ENCODE data around the gene SDR39U1. TPM values are rescaled to one million over a fixed set of nuclear protein-coding genes. Genes with fewer than 3 reads are reported as not detected.

SDR39U1 gene
- total RNA-seq, 4 donors from 2014 or later: 21.7 to 51.4 (median 38.3) TPM

DNA sequence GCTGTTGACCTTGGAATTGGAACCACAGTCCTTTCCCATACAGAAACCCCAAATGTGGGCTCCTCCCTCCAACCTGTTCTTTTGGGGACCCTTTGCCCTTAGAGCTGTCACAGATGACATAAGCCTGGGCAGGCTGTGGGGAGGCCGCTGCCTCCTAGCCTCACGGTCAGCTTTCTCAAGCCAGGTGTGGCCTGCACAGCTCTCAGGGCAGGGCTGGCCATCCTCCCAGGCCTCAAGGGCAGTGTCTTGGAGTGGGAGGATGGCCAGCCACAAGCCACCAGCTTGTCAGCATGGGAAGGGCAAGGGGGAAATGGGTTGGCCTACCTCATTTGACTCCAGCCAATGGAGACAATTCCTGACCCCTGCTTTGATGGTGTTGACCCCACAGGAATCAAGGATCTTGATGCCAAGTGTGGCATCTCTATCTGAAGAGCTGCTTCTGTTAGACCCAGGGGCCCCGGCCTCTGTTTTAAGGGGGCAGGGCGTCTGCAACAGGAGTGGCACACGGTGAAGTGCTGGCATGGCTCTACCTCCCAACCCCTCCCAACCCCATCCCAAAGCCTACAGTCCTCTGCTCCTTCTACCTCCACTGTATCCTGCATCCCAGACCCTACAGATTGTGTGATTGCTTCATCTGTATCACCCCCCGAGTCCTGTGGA lies 24.6 kb downstream of the SDR39U1 start:
- no peak for DNase-seq
- intact Hi-C loops (cut with DNase I; ENCODE audit: low total_unique reads): no loop called here
- H3K9me3 ChIP-seq: no peaks in the 10 kb centered on the region
- H3K4me1 ChIP-seq: no peaks in the 10 kb centered on the region
- in situ Hi-C loops (cut with MboI; ENCODE audit: low sequenced_read_pairs in 4 of 4): no loop called here
- no peaks in the 10 kb centered on the region for H3K36me3 ChIP-seq
- H3K27ac ChIP-seq: no peak overlapping the region
- no peak overlapping the region for H3K4me3 ChIP-seq
- no peaks in the 10 kb centered on the region for H3K27me3 ChIP-seq
- TF ChIP-seq, protein P1, sequence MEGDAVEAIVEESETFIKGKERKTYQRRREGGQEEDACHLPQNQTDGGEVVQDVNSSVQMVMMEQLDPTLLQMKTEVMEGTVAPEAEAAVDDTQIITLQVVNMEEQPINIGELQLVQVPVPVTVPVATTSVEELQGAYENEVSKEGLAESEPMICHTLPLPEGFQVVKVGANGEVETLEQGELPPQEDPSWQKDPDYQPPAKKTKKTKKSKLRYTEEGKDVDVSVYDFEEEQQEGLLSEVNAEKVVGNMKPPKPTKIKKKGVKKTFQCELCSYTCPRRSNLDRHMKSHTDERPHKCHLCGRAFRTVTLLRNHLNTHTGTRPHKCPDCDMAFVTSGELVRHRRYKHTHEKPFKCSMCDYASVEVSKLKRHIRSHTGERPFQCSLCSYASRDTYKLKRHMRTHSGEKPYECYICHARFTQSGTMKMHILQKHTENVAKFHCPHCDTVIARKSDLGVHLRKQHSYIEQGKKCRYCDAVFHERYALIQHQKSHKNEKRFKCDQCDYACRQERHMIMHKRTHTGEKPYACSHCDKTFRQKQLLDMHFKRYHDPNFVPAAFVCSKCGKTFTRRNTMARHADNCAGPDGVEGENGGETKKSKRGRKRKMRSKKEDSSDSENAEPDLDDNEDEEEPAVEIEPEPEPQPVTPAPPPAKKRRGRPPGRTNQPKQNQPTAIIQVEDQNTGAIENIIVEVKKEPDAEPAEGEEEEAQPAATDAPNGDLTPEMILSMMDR (IDR thresholded peaks at IDR 0.05 in 4 of 5, conservative IDR thresholded peaks at IDR 0.05 in 1 of 5): no peak
- no peak for TF ChIP-seq POLR2A (IDR thresholded peaks at IDR 0.05)
- no peak for ATAC-seq

DNA sequence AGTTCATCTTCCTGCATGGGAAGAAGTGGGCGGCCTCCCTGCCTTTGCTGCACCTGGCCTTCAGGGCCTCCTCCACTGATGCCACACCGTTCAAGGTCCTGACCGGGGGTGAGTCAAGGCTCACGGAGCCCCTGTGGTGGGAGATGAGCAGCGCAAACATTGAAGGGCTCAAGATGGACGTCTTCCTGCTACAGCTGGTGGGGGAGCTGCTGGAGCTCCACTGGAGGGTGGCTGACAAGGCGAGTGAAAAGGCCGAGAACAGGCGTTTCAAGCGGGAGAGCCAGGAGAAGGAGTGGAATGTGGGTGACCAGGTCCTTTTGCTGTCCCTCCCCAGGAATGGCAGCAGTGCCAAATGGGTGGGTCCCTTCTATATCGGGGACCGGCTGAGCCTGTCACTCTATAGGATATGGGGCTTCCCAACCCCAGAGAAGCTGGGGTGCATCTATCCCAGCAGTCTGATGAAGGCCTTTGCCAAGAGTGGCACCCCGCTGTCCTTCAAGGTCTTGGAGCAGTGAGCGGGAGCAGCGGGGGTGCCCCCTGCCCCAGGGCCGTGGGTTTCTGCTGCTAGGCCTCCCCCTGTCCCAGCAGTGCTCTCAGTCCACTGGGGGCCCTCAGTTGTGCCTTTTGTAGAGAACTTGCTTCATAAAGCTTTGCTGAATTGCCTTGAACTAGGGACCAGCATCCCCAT lies 25.5 kb downstream of the SDR39U1 start:
- no peaks in the 10 kb centered on the region for H3K9me3 ChIP-seq
- ATAC-seq: no peak
- no peak for DNase-seq
- no peaks in the 10 kb centered on the region for H3K4me1 ChIP-seq
- no peaks in the 10 kb centered on the region for H3K27me3 ChIP-seq
- no peak for TF ChIP-seq POLR2A (IDR thresholded peaks at IDR 0.05)
- TF ChIP-seq, protein P1 (IDR thresholded peaks at IDR 0.05 in 4 of 5, conservative IDR thresholded peaks at IDR 0.05 in 1 of 5): no peak
- H3K27ac ChIP-seq: no peak overlapping the region
- intact Hi-C loops (cut with DNase I; ENCODE audit: low total_unique reads) (no loop called here), in situ Hi-C loops (cut with MboI; ENCODE audit: low sequenced_read_pairs in 4 of 4) (no loop called here)
- H3K4me3 ChIP-seq: no peak overlapping the region
- H3K36me3 ChIP-seq: no peaks in the 10 kb centered on the region

DNA sequence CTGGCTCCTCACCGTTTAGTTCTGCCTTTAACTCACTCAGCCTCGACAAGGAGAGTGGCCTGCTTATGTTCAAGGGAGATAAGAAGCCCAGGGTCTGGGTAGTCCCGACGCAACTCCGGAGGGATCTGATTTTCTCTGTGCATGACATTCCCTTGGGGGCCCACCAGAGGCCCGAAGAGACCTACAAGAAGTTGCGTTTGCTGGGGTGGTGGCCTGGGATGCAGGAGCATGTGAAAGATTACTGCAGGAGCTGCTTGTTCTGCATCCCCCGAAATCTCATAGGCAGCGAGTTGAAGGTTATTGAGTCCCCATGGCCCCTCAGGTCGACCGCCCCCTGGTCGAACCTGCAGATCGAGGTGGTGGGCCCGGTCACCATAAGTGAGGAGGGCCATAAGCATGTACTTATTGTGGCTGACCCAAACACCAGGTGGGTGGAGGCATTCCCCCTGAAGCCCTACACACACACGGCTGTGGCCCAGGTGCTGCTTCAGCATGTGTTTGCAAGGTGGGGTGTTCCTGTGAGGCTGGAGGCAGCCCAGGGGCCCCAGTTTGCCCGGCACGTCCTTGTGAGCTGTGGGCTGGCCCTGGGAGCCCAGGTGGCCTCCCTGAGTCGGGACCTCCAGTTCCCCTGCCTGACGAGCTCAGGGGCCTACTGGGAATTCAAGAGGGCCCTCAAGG lies 26.2 kb downstream of the SDR39U1 start:
- TF ChIP-seq, protein P1 (IDR thresholded peaks at IDR 0.05 in 4 of 5, conservative IDR thresholded peaks at IDR 0.05 in 1 of 5): no peak
- no peak for TF ChIP-seq POLR2A (IDR thresholded peaks at IDR 0.05)
- no peak overlapping the region for H3K4me3 ChIP-seq

DNA sequence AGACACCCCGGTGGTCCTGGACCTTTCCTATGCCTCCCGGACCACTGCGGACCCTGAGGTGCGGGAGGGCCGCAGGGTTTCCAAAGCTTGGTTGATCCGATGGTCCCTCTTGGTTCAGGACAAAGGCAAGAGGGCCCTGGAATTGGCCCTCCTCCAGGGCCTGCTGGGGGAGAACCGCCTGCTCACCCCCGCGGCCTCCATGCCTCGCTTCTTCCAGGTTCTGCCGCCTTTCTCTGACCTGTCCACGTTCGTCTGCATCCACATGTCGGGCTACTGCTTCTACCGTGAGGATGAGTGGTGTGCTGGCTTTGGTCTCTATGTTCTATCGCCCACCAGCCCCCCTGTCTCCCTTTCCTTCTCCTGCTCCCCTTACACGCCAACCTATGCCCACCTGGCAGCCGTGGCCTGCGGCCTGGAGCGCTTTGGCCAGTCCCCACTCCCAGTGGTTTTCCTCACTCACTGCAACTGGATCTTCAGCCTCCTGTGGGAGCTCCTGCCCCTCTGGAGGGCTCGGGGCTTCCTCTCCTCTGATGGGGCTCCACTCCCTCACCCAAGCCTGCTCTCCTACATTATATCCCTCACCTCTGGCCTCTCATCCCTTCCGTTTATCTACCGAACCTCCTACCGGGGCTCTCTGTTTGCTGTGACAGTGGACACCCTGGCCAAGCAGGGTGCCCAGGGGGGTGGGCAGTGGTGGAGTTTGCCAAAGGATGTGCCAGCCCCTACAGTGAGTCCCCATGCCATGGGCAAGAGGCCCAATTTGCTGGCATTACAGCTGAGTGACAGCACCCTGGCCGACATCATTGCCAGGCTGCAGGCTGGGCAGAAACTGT lies 26.9 kb downstream of the SDR39U1 start:
- no peak overlapping the region for H3K27ac ChIP-seq
- no peaks in the 10 kb centered on the region for H3K9me3 ChIP-seq
- H3K4me1 ChIP-seq: no peaks in the 10 kb centered on the region
- intact Hi-C loops (cut with DNase I; ENCODE audit: low total_unique reads) (no loop called here), in situ Hi-C loops (cut with MboI; ENCODE audit: low sequenced_read_pairs in 4 of 4) (no loop called here)
- DNase-seq: no peak
- no peak overlapping the region for H3K4me3 ChIP-seq
- no peak for ATAC-seq
- no peaks in the 10 kb centered on the region for H3K27me3 ChIP-seq
- TF ChIP-seq POLR2A (IDR thresholded peaks at IDR 0.05): no peak
- TF ChIP-seq, protein P1 (IDR thresholded peaks at IDR 0.05 in 4 of 5, conservative IDR thresholded peaks at IDR 0.05 in 1 of 5): no peak
- H3K36me3 ChIP-seq: no peaks in the 10 kb centered on the region

More for the DNA sequence above, 26.2 kb downstream of the SDR39U1 start:
- H3K27me3 ChIP-seq: no peaks in the 10 kb centered on the region
- ATAC-seq (no peak), DNase-seq (no peak)
- no peaks in the 10 kb centered on the region for H3K4me1 ChIP-seq
- intact Hi-C loops (cut with DNase I; ENCODE audit: low total_unique reads): no loop called here
- H3K36me3 ChIP-seq: no peaks in the 10 kb centered on the region
- no peaks in the 10 kb centered on the region for H3K9me3 ChIP-seq
- no peak overlapping the region for H3K27ac ChIP-seq
- in situ Hi-C loops (cut with MboI; ENCODE audit: low sequenced_read_pairs in 4 of 4): no loop called here
